Panc1 (cell line): ENCODE results near the gene TMEM207. TPM values are rescaled to one million over a fixed set of nuclear protein-coding genes. Genes with fewer than 3 reads are reported as not detected.

Source experiments
- ATAC-seq: fragments of 200-7000 bp; cut with Tn5 transposase; 2 replicates; pipeline ENCODE4 v1.9.1; 2020; ENCODE audit warnings: mild to moderate bottlenecking, moderate library complexity
- BruUV-seq: library from RNA; stranded (reverse); fragments of 400-500 nt; replicated peaks from 2 replicates; lab custom pipeline; 2021; lab: Mats Ljungman, UMichigan
- CTCF ChIA-PET: fragments of 300-600 bp; sonication (Branson Sonifier 250); formaldehyde crosslinking; loops from one replicate; lab custom pipeline; 2022; ENCODE audit warnings: antibody characterized with exemption; lab: Charles Lee
- POLR2A ChIA-PET: fragments of 300-600 bp; sonication (Branson Sonifier 250); formaldehyde crosslinking; loops from one replicate; lab custom pipeline; 2022; ENCODE audit warnings: antibody characterized with exemption; lab: Charles Lee
- DNase-seq: peaks from one replicate; pipeline ENCODE4 v3.0.0-alpha.2; 2010; ENCODE audit warnings: low read depth, low spot score
- H3K27ac ChIP-seq: 2 replicates; pipeline ENCODE4 v1.5.1; 2011; ENCODE audit warnings: mild to moderate bottlenecking, low read length, inconsistent platforms
- H3K27me3 ChIP-seq: fragments of 200-500 bp; sonication (Bioruptor generic); 2 replicates; pipeline ENCODE4 v1.6.0; 2014; ENCODE audit warnings: low read length, inconsistent platforms; ENCODE audit not compliant: control insufficient read depth, insufficient read depth
- H3K36me3 ChIP-seq: fragments of 200-500 bp; sonication (Bioruptor generic); 2 replicates; pipeline ENCODE4 v1.5.1; 2014; ENCODE audit warnings: inconsistent platforms, mild to moderate bottlenecking, low read length, moderate library complexity; ENCODE audit not compliant: control insufficient read depth, insufficient read depth
- H3K4me1 ChIP-seq: 2 replicates; pipeline ENCODE4 v1.5.1; 2011; ENCODE audit warnings: inconsistent platforms, mild to moderate bottlenecking, low read length, moderate library complexity; ENCODE audit not compliant: control insufficient read depth, insufficient read depth
- H3K4me3 ChIP-seq, 2 experiments: 2 replicates each; pipeline ENCODE4 v1.5.1; 2011 to 2012; ENCODE audit warnings: low read depth in 2 of 2, low read length in 2 of 2, mild to moderate bottlenecking in 2 of 2, inconsistent platforms in 1 of 2, moderate library complexity in 1 of 2
- H3K9me3 ChIP-seq: fragments of 200-500 bp; sonication (Bioruptor generic); 2 replicates; pipeline ENCODE4 v1.5.1; 2014; ENCODE audit warnings: low read depth, mild to moderate bottlenecking, inconsistent platforms, low read length, moderate library complexity; ENCODE audit not compliant: control insufficient read depth, insufficient read depth
- POLR2AphosphoS5 ChIP-seq: IDR thresholded peaks from 2 replicates; pipeline ENCODE4 v1.6.1; 2012; ENCODE audit warnings: mild to moderate bottlenecking, low read depth, low read length, moderate library complexity
- SIN3A ChIP-seq: IDR thresholded peaks from 2 replicates; pipeline ENCODE4 v1.6.1; 2012; ENCODE audit warnings: low read depth, mild to moderate bottlenecking, low read length, moderate library complexity, borderline replicate concordance; ENCODE audit not compliant: insufficient read depth
- TCF7L2 ChIP-seq: IDR thresholded peaks from 2 replicates; pipeline ENCODE4 v1.6.1; 2011; ENCODE audit warnings: mild to moderate bottlenecking, low read depth, low read length, inconsistent platforms
- in situ Hi-C: cut with HindIII; loops from 2 replicates; pipeline ENCODE4 v1.10.0; 2016; ENCODE audit warnings: low sequenced_read_pairs, low pct_unique_long_range_greater_than_20kb
- intact Hi-C: fragments of 100-400 bp; cut with micrococcal nuclease; formaldehyde crosslinking; loops from one replicate; pipeline ENCODE4 v1.10.0; 2022; ENCODE audit not compliant: unreplicated experiment
- total RNA-seq: library from RNA; stranded (reverse); gene quantifications from one replicate; pipeline ENCODE4 v1.2.1, GENCODE V29; 2021; ENCODE audit not compliant: unreplicated experiment
- TF ChIP-seq, protein P1 (sequence below): fragments of 450-650 bp; IDR thresholded peaks from 2 replicates; pipeline ENCODE4 v1.5.1; 2017; ENCODE audit warnings: mild to moderate bottlenecking
- TF ChIP-seq, protein P2 (sequence below), 2 experiments: IDR thresholded peaks; 2 replicates each; pipeline ENCODE4 v1.6.1; 2011 to 2012; ENCODE audit warnings: low read depth in 2 of 2, control low read depth in 1 of 2, low read length in 1 of 2, mild to moderate bottlenecking in 1 of 2, moderate library complexity in 1 of 2; ENCODE audit not compliant: insufficient read depth in 1 of 2

The TMEM207 gene
- total RNA-seq, 1 experiment from 2014 or later, result not detected

DNA sequence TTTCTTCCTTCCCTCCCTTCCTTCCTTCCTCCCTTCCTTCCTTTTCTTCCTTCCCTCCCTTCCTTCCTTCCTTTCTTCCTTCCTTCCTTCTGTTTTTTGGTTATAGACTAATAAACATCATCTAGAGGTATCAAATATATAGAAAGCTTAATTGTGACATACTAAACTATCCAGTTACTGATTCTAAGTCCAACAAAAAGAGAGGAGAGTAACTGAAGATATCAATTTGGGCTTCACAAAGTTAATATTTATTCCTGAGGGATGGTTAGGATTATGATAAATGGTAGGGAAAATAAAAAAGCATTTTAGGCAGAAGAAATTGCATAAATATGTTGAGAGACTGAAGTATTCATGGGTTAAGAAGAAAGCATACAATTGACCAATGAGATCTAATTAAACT, 69.5 kb downstream of the TMEM207 start:
- POLR2A ChIA-PET, result no interaction called here
- CTCF ChIA-PET, result no interaction called here
- ATAC-seq, result no peak
- intact Hi-C loops (loop anchor here (5.0 to 10.0 kb wide), 2 partner anchors 153 to 315 kb away; no protein-coding TSS in a partner anchor), in situ Hi-C loops (no loop called here)
- Histone ChIP-seq H3K4me1 (0 out of 2 replicates have a peak, but pooled peaks cover 3% of the 10 kb centered on the region), H3K27ac (no peak overlapping the region), H3K4me3 (no peak overlapping the region), H3K36me3 (no peaks in the 10 kb centered on the region), H3K9me3 (no peaks in the 10 kb centered on the region), H3K27me3 (no peaks in the 10 kb centered on the region)
- BruUV-seq, result no TSS peak
- TF ChIP-seq, protein P1, sequence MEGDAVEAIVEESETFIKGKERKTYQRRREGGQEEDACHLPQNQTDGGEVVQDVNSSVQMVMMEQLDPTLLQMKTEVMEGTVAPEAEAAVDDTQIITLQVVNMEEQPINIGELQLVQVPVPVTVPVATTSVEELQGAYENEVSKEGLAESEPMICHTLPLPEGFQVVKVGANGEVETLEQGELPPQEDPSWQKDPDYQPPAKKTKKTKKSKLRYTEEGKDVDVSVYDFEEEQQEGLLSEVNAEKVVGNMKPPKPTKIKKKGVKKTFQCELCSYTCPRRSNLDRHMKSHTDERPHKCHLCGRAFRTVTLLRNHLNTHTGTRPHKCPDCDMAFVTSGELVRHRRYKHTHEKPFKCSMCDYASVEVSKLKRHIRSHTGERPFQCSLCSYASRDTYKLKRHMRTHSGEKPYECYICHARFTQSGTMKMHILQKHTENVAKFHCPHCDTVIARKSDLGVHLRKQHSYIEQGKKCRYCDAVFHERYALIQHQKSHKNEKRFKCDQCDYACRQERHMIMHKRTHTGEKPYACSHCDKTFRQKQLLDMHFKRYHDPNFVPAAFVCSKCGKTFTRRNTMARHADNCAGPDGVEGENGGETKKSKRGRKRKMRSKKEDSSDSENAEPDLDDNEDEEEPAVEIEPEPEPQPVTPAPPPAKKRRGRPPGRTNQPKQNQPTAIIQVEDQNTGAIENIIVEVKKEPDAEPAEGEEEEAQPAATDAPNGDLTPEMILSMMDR, result no peak
- TF ChIP-seq TCF7L2 (no peak), SIN3A (no peak), POLR2AphosphoS5 (no peak)
- TF ChIP-seq, protein P2, sequence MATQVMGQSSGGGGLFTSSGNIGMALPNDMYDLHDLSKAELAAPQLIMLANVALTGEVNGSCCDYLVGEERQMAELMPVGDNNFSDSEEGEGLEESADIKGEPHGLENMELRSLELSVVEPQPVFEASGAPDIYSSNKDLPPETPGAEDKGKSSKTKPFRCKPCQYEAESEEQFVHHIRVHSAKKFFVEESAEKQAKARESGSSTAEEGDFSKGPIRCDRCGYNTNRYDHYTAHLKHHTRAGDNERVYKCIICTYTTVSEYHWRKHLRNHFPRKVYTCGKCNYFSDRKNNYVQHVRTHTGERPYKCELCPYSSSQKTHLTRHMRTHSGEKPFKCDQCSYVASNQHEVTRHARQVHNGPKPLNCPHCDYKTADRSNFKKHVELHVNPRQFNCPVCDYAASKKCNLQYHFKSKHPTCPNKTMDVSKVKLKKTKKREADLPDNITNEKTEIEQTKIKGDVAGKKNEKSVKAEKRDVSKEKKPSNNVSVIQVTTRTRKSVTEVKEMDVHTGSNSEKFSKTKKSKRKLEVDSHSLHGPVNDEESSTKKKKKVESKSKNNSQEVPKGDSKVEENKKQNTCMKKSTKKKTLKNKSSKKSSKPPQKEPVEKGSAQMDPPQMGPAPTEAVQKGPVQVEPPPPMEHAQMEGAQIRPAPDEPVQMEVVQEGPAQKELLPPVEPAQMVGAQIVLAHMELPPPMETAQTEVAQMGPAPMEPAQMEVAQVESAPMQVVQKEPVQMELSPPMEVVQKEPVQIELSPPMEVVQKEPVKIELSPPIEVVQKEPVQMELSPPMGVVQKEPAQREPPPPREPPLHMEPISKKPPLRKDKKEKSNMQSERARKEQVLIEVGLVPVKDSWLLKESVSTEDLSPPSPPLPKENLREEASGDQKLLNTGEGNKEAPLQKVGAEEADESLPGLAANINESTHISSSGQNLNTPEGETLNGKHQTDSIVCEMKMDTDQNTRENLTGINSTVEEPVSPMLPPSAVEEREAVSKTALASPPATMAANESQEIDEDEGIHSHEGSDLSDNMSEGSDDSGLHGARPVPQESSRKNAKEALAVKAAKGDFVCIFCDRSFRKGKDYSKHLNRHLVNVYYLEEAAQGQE (IDR thresholded peaks at IDR 0.05; ENCODE audit: insufficient read depth in 1 of 2, low read depth in 2 of 2, low read length in 1 of 2), result no peak
- no peak for DNase-seq

Other genes starting within 250 kb of the TMEM207 start
- gene CLDN1, start 127.5 kb downstream of the TMEM207 start, total RNA-seq, result 30.9 TPM
- gene CLDN16, start 61.7 kb downstream of the TMEM207 start, total RNA-seq, result not detected
- 5.2 TPM for gene IL1RAP, start 64.2 kb upstream of the TMEM207 start, total RNA-seq